Trophoblast cell (in vitro differentiated cells and primary cell): ENCODE data around the gene HEATR9.

Experiments
- DNase-seq, 2 donors: peaks; one replicate each; pipeline ENCODE4 v3.0.0-alpha.2; 2016
- H2AFZ ChIP-seq: 2 replicates; pipeline ENCODE4 v1.6.1; 2013; ENCODE audit warnings: low read length, moderate library complexity, mild to moderate bottlenecking; ENCODE audit not compliant: insufficient read depth, poor library complexity
- H2AK5ac ChIP-seq: 2 replicates; pipeline ENCODE4 v1.6.1; 2013; ENCODE audit warnings: mild to moderate bottlenecking, low read length
- H2BK120ac ChIP-seq: 2 replicates; pipeline ENCODE4 v1.6.1; 2013; ENCODE audit warnings: low read length, mild to moderate bottlenecking, moderate library complexity; ENCODE audit not compliant: insufficient read depth, poor library complexity
- H2BK12ac ChIP-seq: 2 replicates; pipeline ENCODE4 v1.6.1; 2013; ENCODE audit warnings: mild to moderate bottlenecking, low read length, moderate library complexity
- H2BK5ac ChIP-seq: 2 replicates; pipeline ENCODE4 v1.6.1; 2013; ENCODE audit warnings: low read length, low read depth, moderate library complexity, mild to moderate bottlenecking; ENCODE audit not compliant: poor library complexity
- H3K14ac ChIP-seq: 2 replicates; pipeline ENCODE4 v1.6.1; 2013; ENCODE audit warnings: mild to moderate bottlenecking, low read length
- H3K18ac ChIP-seq: 2 replicates; pipeline ENCODE4 v1.6.1; 2013; ENCODE audit warnings: mild to moderate bottlenecking, low read length
- H3K23ac ChIP-seq: 2 replicates; pipeline ENCODE4 v1.6.1; 2013; ENCODE audit warnings: low read length
- H3K27ac ChIP-seq: 2 replicates; pipeline ENCODE4 v1.5.1; 2013; ENCODE audit warnings: low read depth, mild to moderate bottlenecking, inconsistent platforms, low read length, moderate library complexity
- H3K27me3 ChIP-seq: 2 replicates; pipeline ENCODE4 v1.6.1; 2013; ENCODE audit warnings: inconsistent platforms, mild to moderate bottlenecking, low read length, moderate library complexity; ENCODE audit not compliant: insufficient read depth
- H3K36me3 ChIP-seq, 2 experiments: 1 replicate in 1 of 2; 2 replicates in 1 of 2; pipeline ENCODE4 v1.6.1; 2013; ENCODE audit warnings: low read length in 2 of 2, mild to moderate bottlenecking in 2 of 2, moderate library complexity in 1 of 2; ENCODE audit not compliant: insufficient read depth in 2 of 2, control insufficient read depth in 1 of 2
- H3K4ac ChIP-seq: 2 replicates; pipeline ENCODE4 v1.6.1; 2013; ENCODE audit warnings: low read depth, mild to moderate bottlenecking, low read length, moderate library complexity
- H3K4me1 ChIP-seq, 2 experiments: 1 replicate in 1 of 2; 2 replicates in 1 of 2; pipeline ENCODE4 v1.6.1; 2013; ENCODE audit warnings: low read length in 2 of 2, mild to moderate bottlenecking in 2 of 2, moderate library complexity in 1 of 2; ENCODE audit not compliant: insufficient read depth in 2 of 2, control insufficient read depth in 1 of 2
- H3K4me2 ChIP-seq: 2 replicates; pipeline ENCODE4 v1.6.1; 2013; ENCODE audit warnings: inconsistent platforms, mild to moderate bottlenecking, low read length, moderate library complexity
- H3K4me3 ChIP-seq: 2 replicates; pipeline ENCODE4 v1.5.1; 2013; ENCODE audit warnings: mild to moderate bottlenecking, low read depth, low read length, inconsistent platforms
- H3K79me1 ChIP-seq: one replicate; pipeline ENCODE4 v1.6.1; 2013; ENCODE audit warnings: low read length
- H3K79me2 ChIP-seq: 2 replicates; pipeline ENCODE4 v1.6.1; 2013; ENCODE audit warnings: low read length, mild to moderate bottlenecking; ENCODE audit not compliant: control insufficient read depth, insufficient read depth, poor library complexity
- H3K9ac ChIP-seq: 2 replicates; pipeline ENCODE4 v1.6.1; 2013; ENCODE audit warnings: mild to moderate bottlenecking, low read length
- H3K9me3 ChIP-seq: 2 replicates; pipeline ENCODE4 v1.6.1; 2013; ENCODE audit warnings: low read depth, mild to moderate bottlenecking, control low read depth, inconsistent platforms, low read length; ENCODE audit not compliant: insufficient read depth
- H4K12ac ChIP-seq: 2 replicates; pipeline ENCODE4 v1.6.1; 2013; ENCODE audit warnings: low read depth, mild to moderate bottlenecking, low read length, moderate library complexity
- H4K8ac ChIP-seq: 2 replicates; pipeline ENCODE4 v1.6.1; 2013; ENCODE audit warnings: low read depth, mild to moderate bottlenecking, low read length, moderate library complexity
- H4K91ac ChIP-seq: one replicate; pipeline ENCODE4 v1.6.1; 2013; ENCODE audit warnings: low read depth, mild to moderate bottlenecking, low read length, moderate library complexity
- WGBS: extraction: QIAGEN DNeasy Blood & Tissue Kit; methylation state at CpG from one replicate; pipeline ENCODE4 v1.1.7; 2013; ENCODE audit warnings: missing lambda C conversion rate; ENCODE audit not compliant: insufficient read length, insufficient coverage; ENCODE audit errors: extremely low coverage; 5-methylcytosine and 5-hydroxymethylcytosine counted together

The HEATR9 gene

GRCh38 chr17:35901631-35902175, 33.0 kb upstream of the HEATR9 start:
- Histone ChIP-seq H2BK12ac (peak overlapping the region; percentile 92), H3K27me3 (no peaks in the 10 kb centered on the region), H3K9ac (no peak overlapping the region), H4K91ac (peak overlapping the region; percentile 79), H3K79me1 (peaks cover 31% of the 10 kb centered on the region), H3K23ac (no peak overlapping the region), H2BK5ac (peak overlapping the region; percentile 45), H3K27ac (peak overlapping the region; percentile 86), H3K18ac (no peak overlapping the region), H2AK5ac (no peak overlapping the region), H3K4ac (peak overlapping the region; percentile 37), H3K4me2 (no peak overlapping the region), H3K79me2 (no peaks in the 10 kb centered on the region), H3K4me3 (no peak overlapping the region), H3K36me3 (no peaks in the 10 kb centered on the region), H3K14ac (peak overlapping the region; percentile 49), H3K9me3 (no peaks in the 10 kb centered on the region), H3K4me1 (peaks cover 16 to 32% of the 10 kb centered on the region in 2 experiments), H4K8ac (peak overlapping the region; percentile 66), H2AFZ (no peak overlapping the region), H2BK120ac (peak overlapping the region; percentile 37), H4K12ac (no peak overlapping the region)
- DNase-seq, result peak in 1 of 2 donors; percentile 57
- no CpG with 5 or more reads among the region's 9 CpGs for WGBS

- no peak overlapping the region for H3K9ac ChIP-seq
- peak overlapping the region; percentile 86 for H3K27ac ChIP-seq
- H4K91ac ChIP-seq, result peak overlapping the region; percentile 79
- no peak overlapping the region for H3K23ac ChIP-seq
- H3K18ac ChIP-seq, result no peak overlapping the region
- no peak overlapping the region for H3K14ac ChIP-seq
- no peak overlapping the region for H2AK5ac ChIP-seq
- H3K4ac ChIP-seq, result no peak overlapping the region
- H2BK120ac ChIP-seq, result peak overlapping the region; percentile 37
- H3K9me3 ChIP-seq, result peaks cover 2% of the 10 kb centered on the region
- H3K79me1 ChIP-seq, result peaks cover 35% of the 10 kb centered on the region
- no CpG with 5 or more reads among the region's 11 CpGs for WGBS
- H4K8ac ChIP-seq, result no peak overlapping the region
- H2BK5ac ChIP-seq, result peak overlapping the region; percentile 45
- no peak overlapping the region for H4K12ac ChIP-seq
- peak overlapping the region; percentile 65 for H2BK12ac ChIP-seq
- H3K4me1 ChIP-seq, result peaks cover 16 to 36% of the 10 kb centered on the region in 2 experiments
- H3K4me2 ChIP-seq, result peak overlapping the region; percentile 37
- no peaks in the 10 kb centered on the region for H3K27me3 ChIP-seq
- H3K79me2 ChIP-seq, result no peaks in the 10 kb centered on the region
- no peak overlapping the region for H3K4me3 ChIP-seq
- peak; percentile 82 to 90 for DNase-seq
- no peak overlapping the region for H2AFZ ChIP-seq
- H3K36me3 ChIP-seq, result no peaks in the 10 kb centered on the region
These were observed 32.2 kb upstream of the HEATR9 start for GRCh38 chr17:35900708-35901480.

- no peak overlapping the region for H2AFZ ChIP-seq
- H2BK120ac ChIP-seq, result peak overlapping the region; percentile 26
- peak overlapping the region; percentile 80 for H4K91ac ChIP-seq
- H3K79me1 ChIP-seq, result peaks cover 35% of the 10 kb centered on the region
- H3K4me2 ChIP-seq, result peak overlapping the region; percentile 37
- no peaks in the 10 kb centered on the region for H3K27me3 ChIP-seq
- peaks cover 16 to 36% of the 10 kb centered on the region in 2 experiments for H3K4me1 ChIP-seq
- H3K18ac ChIP-seq, result peak overlapping the region; percentile 26
- no peak overlapping the region for H3K4ac ChIP-seq
- whole genome bisulfite sequencing, result no CpG with 5 or more reads among the region's 5 CpGs
- H3K79me2 ChIP-seq, result no peaks in the 10 kb centered on the region
- peak overlapping the region; percentile 86 for H3K27ac ChIP-seq
- no peak overlapping the region for H2AK5ac ChIP-seq
- peak overlapping the region; percentile 45 for H2BK5ac ChIP-seq
- peaks cover 2% of the 10 kb centered on the region for H3K9me3 ChIP-seq
- peak overlapping the region; percentile 61 for H2BK12ac ChIP-seq
- H4K8ac ChIP-seq, result peak overlapping the region; percentile 27
- peak overlapping the region; percentile 56 for H3K14ac ChIP-seq
- DNase-seq, result peak in 1 of 2 donors; percentile 24
- no peaks in the 10 kb centered on the region for H3K36me3 ChIP-seq
- no peak overlapping the region for H3K9ac ChIP-seq
- H3K4me3 ChIP-seq, result peak overlapping the region; percentile 54
- no peak overlapping the region for H4K12ac ChIP-seq
- no peak overlapping the region for H3K23ac ChIP-seq
These were observed 31.6 kb upstream of the HEATR9 start for GRCh38 chr17:35900280-35900679.

- Histone ChIP-seq H2AFZ (no peak overlapping the region), H3K79me2 (no peaks in the 10 kb centered on the region)
- WGBS, result no CpG with 5 or more reads among the region's 6 CpGs
These were observed 29.8 kb upstream of the HEATR9 start for GRCh38 chr17:35898283-35899070.

More at GRCh38 chr17:35898283-35899070, 29.8 kb upstream of the HEATR9 start:
- no peak for DNase-seq
- H3K18ac ChIP-seq, result peak overlapping the region; percentile 16
- H3K27ac ChIP-seq, result no peak overlapping the region
- H3K9ac ChIP-seq, result no peak overlapping the region
- no peak overlapping the region for H3K23ac ChIP-seq
- peak overlapping the region; percentile 64 for H3K14ac ChIP-seq
- H2AK5ac ChIP-seq, result peak overlapping the region; percentile 44
- H3K36me3 ChIP-seq, result no peaks in the 10 kb centered on the region
- no peaks in the 10 kb centered on the region for H3K27me3 ChIP-seq
- H3K4me2 ChIP-seq, result no peak overlapping the region
- no peak overlapping the region for H3K4ac ChIP-seq
- H2BK12ac ChIP-seq, result peak overlapping the region; percentile 89
- H3K4me3 ChIP-seq, result no peak overlapping the region
- peaks cover 2% of the 10 kb centered on the region for H3K9me3 ChIP-seq
- no peak overlapping the region for H4K8ac ChIP-seq
- peak overlapping the region; percentile 52 for H2BK120ac ChIP-seq
- peak overlapping the region; percentile 78 for H4K91ac ChIP-seq
- no peak overlapping the region for H2BK5ac ChIP-seq
- H3K79me1 ChIP-seq, result peaks cover 34% of the 10 kb centered on the region
- H3K4me1 ChIP-seq, result peaks cover 14 to 35% of the 10 kb centered on the region in 2 experiments
- H4K12ac ChIP-seq, result no peak overlapping the region
